HCT116 (cell line): Measurements from ENCODE around the gene MAPRE2. TPM values are rescaled to one million over a fixed set of nuclear protein-coding genes. Genes with fewer than 3 reads are reported as not detected.
"Not testable (repeated sequence)": the region's sequence is repeated elsewhere in the genome, so short reads cannot be mapped to it uniquely, and the experiment has no call there.

Experiments used
- ATAC-seq: fragments of 200-7000 bp; cut with Tn5 transposase; 2 replicates; pipeline ENCODE4 v1.9.1; 2020; ENCODE audit warnings: mild to moderate bottlenecking, moderate library complexity
- BruUV-seq: library from RNA; stranded (reverse); fragments of 400-500 nt; replicated peaks from 2 replicates; lab custom pipeline; 2021; lab: Mats Ljungman, UMichigan
- CTCF ChIA-PET: fragments of 300-600 bp; sonication (Branson Sonifier 250); formaldehyde crosslinking; loops from one replicate; lab custom pipeline; 2021; ENCODE audit warnings: antibody characterized with exemption; lab: Charles Lee
- POLR2A ChIA-PET: fragments of 300-600, 350-600 bp; sonication (Branson Sonifier 250); formaldehyde crosslinking; loops from one replicate; lab custom pipeline; 2021; ENCODE audit warnings: antibody characterized with exemption; lab: Charles Lee
- RAD21 ChIA-PET, 2 experiments: fragments of 300-600 bp; sonication (Branson Sonifier 250); formaldehyde crosslinking; loops; one replicate each; lab custom pipeline; 2023; ENCODE audit warnings: low total read pairs in 2 of 2; ENCODE audit not compliant: uncharacterized antibody in 2 of 2, unreplicated experiment in 2 of 2, low non-redundant PET in 1 of 2; lab: Charles Lee
- DNase-seq: peaks from one replicate; pipeline ENCODE4 v3.0.0-alpha.2; 2010; ENCODE audit warnings: low read depth, low spot score
- H2AFZ ChIP-seq: fragments of 200-600 bp; shearing (Covaris generic), sonication (generic); 2 replicates; pipeline ENCODE4 v1.6.1; 2017; ENCODE audit warnings: low read depth, mixed run types, mixed read lengths, antibody characterized with exemption, low read length; ENCODE audit not compliant: poor library complexity, severe bottlenecking
- H3K27ac ChIP-seq: 2 replicates; pipeline ENCODE4 v1.5.1; 2012; ENCODE audit warnings: low read depth, low read length
- H3K27me3 ChIP-seq: fragments of 200-600 bp; sonication (generic); 2 replicates; pipeline ENCODE4 v1.6.1; 2016; ENCODE audit warnings: mixed run types, low read length, mixed read lengths; ENCODE audit not compliant: insufficient read depth
- H3K36me3 ChIP-seq, 2 experiments: fragments of 200-500 bp in 1 of 2; fragments of 200-600 bp in 1 of 2; sonication (Bioruptor generic) in 1 of 2; sonication (generic) in 1 of 2; 2 replicates each; pipeline versions ENCODE4 v1.5.1 to v1.6.1; 2014 to 2016; ENCODE audit warnings: low read length in 2 of 2, inconsistent platforms in 1 of 2, mixed read lengths in 1 of 2, mixed run types in 1 of 2; ENCODE audit not compliant: insufficient read depth in 2 of 2, control insufficient read depth in 1 of 2
- H3K4me1 ChIP-seq, 2 experiments: fragments of 200-600 bp in 1 of 2; sonication (generic) in 1 of 2; 2 replicates each; pipeline versions ENCODE4 v1.5.1 to v1.6.1; 2012 to 2017; ENCODE audit warnings: low read length in 2 of 2, inconsistent platforms in 1 of 2, mild to moderate bottlenecking in 1 of 2, mixed read lengths in 1 of 2, mixed run types in 1 of 2, moderate library complexity in 1 of 2; ENCODE audit not compliant: insufficient read depth in 2 of 2, control insufficient read depth in 1 of 2
- H3K4me2 ChIP-seq: fragments of 200-600 bp; sonication (generic); 2 replicates; pipeline ENCODE4 v1.6.1; 2017; ENCODE audit warnings: mixed run types, low read length, mixed read lengths
- H3K4me3 ChIP-seq, 2 experiments: fragments of 200-600 bp in 1 of 2; sonication (generic) in 1 of 2; replicated peaks in 1 of 2; 2 replicates each; pipeline ENCODE4 v1.5.1; 2011 to 2016; ENCODE audit warnings: low read length in 2 of 2, control low read depth in 1 of 2, low read depth in 1 of 2, mild to moderate bottlenecking in 1 of 2, mixed read lengths in 1 of 2, mixed run types in 1 of 2
- H3K79me2 ChIP-seq: fragments of 200-600 bp; sonication (generic); 2 replicates; pipeline ENCODE4 v1.6.1; 2017; ENCODE audit warnings: mild to moderate bottlenecking, mixed run types, low read length, moderate library complexity, mixed read lengths; ENCODE audit not compliant: insufficient read depth
- H3K9ac ChIP-seq: fragments of 200-600 bp; sonication (generic); 2 replicates; pipeline ENCODE4 v1.6.1; 2016; ENCODE audit warnings: low read length, mixed read lengths
- H3K9me2 ChIP-seq: fragments of 200-600 bp; sonication (generic), shearing (Covaris generic); 2 replicates; pipeline ENCODE4 v1.6.1; 2017; ENCODE audit warnings: mixed run types, mild to moderate bottlenecking, moderate library complexity; ENCODE audit not compliant: insufficient read depth
- H3K9me3 ChIP-seq, 2 experiments: fragments of 200-500 bp in 1 of 2; fragments of 200-600 bp in 1 of 2; sonication (Bioruptor generic) in 1 of 2; sonication (generic) in 1 of 2; 2 replicates each; pipeline ENCODE4 v1.6.1; 2014 to 2017; ENCODE audit warnings: low read length in 2 of 2, mixed read lengths in 2 of 2, inconsistent platforms in 1 of 2, low read depth in 1 of 2, mild to moderate bottlenecking in 1 of 2, mixed run types in 1 of 2, moderate library complexity in 1 of 2; ENCODE audit not compliant: control insufficient read depth in 1 of 2, insufficient read depth in 1 of 2
- H4K20me1 ChIP-seq: fragments of 200-600 bp; sonication (generic), shearing (Covaris generic); 2 replicates; pipeline ENCODE4 v1.6.1; 2017; ENCODE audit warnings: mixed run types, mild to moderate bottlenecking, moderate library complexity; ENCODE audit not compliant: insufficient read depth
- CBX3 ChIP-seq: IDR thresholded peaks from 2 replicates; pipeline ENCODE4 v1.6.1; 2012; ENCODE audit warnings: low read depth
- CEBPB ChIP-seq: IDR thresholded peaks from 2 replicates; pipeline ENCODE4 v1.6.1; 2012; ENCODE audit warnings: low read depth
- MAX ChIP-seq: IDR thresholded peaks from 2 replicates; pipeline ENCODE4 v1.6.1; 2012
- RAD21 ChIP-seq: IDR thresholded peaks from 2 replicates; pipeline ENCODE4 v1.6.1; 2012; ENCODE audit warnings: low read depth, mild to moderate bottlenecking
- SIN3A ChIP-seq: IDR thresholded peaks from 2 replicates; pipeline ENCODE4 v1.6.1; 2012; ENCODE audit warnings: low read depth
- intact Hi-C: fragments of 100-400 bp; cut with micrococcal nuclease; formaldehyde crosslinking; loops from 2 replicates; pipeline ENCODE4 v1.10.0; 2022
- total RNA-seq: library from RNA; stranded (reverse); gene quantifications from one replicate; pipeline ENCODE4 v1.2.1, GENCODE V29; 2021; ENCODE audit not compliant: unreplicated experiment
- TF ChIP-seq, protein P1 (sequence below), 3 experiments: fragments of 200-600 bp in 1 of 3; sonication (generic) in 1 of 3; IDR thresholded peaks in 2 of 3; conservative IDR thresholded peaks in 1 of 3; 2 replicates each; pipeline ENCODE4 v1.5.1; 2012 to 2017; ENCODE audit warnings: low read depth in 2 of 3, low read length in 2 of 3, antibody characterized with exemption in 1 of 3, borderline replicate concordance in 1 of 3, control low read depth in 1 of 3, mild to moderate bottlenecking in 1 of 3, mixed read lengths in 1 of 3, mixed run types in 1 of 3, moderate library complexity in 1 of 3; ENCODE audit not compliant: insufficient read depth in 1 of 3

MAPRE2 gene
- total RNA-seq, 1 experiment from 2014 or later, result 17.2 TPM

GRCh38 chr18:35144698-35145097 lies 103.5 kb downstream of the MAPRE2 start:
- Histone ChIP-seq H3K9me3 (no peaks in the 10 kb centered on the region), H2AFZ (no peak overlapping the region), H3K4me3 (no peak overlapping the region), H3K9me2 (no peaks in the 10 kb centered on the region), H3K4me1 (no peaks in the 10 kb centered on the region), H3K27me3 (no peaks in the 10 kb centered on the region), H3K4me2 (no peak overlapping the region), H4K20me1 (no peaks in the 10 kb centered on the region), H3K36me3 (no peaks in the 10 kb centered on the region), H3K79me2 (no peaks in the 10 kb centered on the region), H3K9ac (no peak overlapping the region), H3K27ac (no peak overlapping the region)
- ChIA-PET RAD21 (no interaction called here), CTCF (interaction anchor here (1.4 to 2.5 kb wide), 2 partner anchors 139 to 278 kb away, joined by 5 to 8 read pairs; no protein-coding TSS in a partner anchor), POLR2A (no interaction called here)
- no TSS peak for BruUV-seq
- no peak for DNase-seq
- no peak for TF ChIP-seq CBX3
- TF ChIP-seq SIN3A, result no peak
- TF ChIP-seq RAD21, result no peak
- no peak for TF ChIP-seq MAX
- no peak for TF ChIP-seq CEBPB
- TF ChIP-seq, protein P1, sequence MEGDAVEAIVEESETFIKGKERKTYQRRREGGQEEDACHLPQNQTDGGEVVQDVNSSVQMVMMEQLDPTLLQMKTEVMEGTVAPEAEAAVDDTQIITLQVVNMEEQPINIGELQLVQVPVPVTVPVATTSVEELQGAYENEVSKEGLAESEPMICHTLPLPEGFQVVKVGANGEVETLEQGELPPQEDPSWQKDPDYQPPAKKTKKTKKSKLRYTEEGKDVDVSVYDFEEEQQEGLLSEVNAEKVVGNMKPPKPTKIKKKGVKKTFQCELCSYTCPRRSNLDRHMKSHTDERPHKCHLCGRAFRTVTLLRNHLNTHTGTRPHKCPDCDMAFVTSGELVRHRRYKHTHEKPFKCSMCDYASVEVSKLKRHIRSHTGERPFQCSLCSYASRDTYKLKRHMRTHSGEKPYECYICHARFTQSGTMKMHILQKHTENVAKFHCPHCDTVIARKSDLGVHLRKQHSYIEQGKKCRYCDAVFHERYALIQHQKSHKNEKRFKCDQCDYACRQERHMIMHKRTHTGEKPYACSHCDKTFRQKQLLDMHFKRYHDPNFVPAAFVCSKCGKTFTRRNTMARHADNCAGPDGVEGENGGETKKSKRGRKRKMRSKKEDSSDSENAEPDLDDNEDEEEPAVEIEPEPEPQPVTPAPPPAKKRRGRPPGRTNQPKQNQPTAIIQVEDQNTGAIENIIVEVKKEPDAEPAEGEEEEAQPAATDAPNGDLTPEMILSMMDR (IDR thresholded peaks at IDR 0.05 in 2 of 3, conservative IDR thresholded peaks at IDR 0.05 in 1 of 3; ENCODE audit: borderline replicate concordance in 1 of 3, insufficient read depth in 1 of 3, low read depth in 2 of 3, low read length in 2 of 3), result no peak
- ATAC-seq, result no peak
- intact Hi-C loops, result loop anchor here (1.0 to 5.0 kb wide), 4 partner anchors 138 to 278 kb away; no protein-coding TSS in a partner anchor

- H3K4me2 ChIP-seq, RAD21 ChIA-PET, POLR2A ChIA-PET, CTCF ChIA-PET, H3K79me2 ChIP-seq, DNase-seq, H3K36me3 ChIP-seq, H3K27ac ChIP-seq, H2AFZ ChIP-seq, H4K20me1 ChIP-seq, H3K4me1 ChIP-seq, H3K27me3 ChIP-seq, H3K4me3 ChIP-seq, BruUV-seq, ATAC-seq, H3K9me2 ChIP-seq, intact Hi-C loops, H3K9me3 ChIP-seq, H3K9ac ChIP-seq: not testable (repeated sequence)
Observed at GRCh38 chr18:35150195-35150594, 109.0 kb downstream of the MAPRE2 start.
